Peyer's patch (tissue), 4 donors: ENCODE data around the gene KCNJ10.

Experiments used
- POLR2A ChIP-seq, 2 donors: fragments of 450-650 bp; IDR thresholded peaks; one replicate each; pipeline ENCODE4 v1.5.1; 2017; ENCODE audit warnings: antibody characterized with exemption in 2 of 2, mild to moderate bottlenecking in 2 of 2, moderate library complexity in 2 of 2
- TF ChIP-seq, protein P1 (sequence below), 6 experiments: fragments of 450-650 bp in 4 of 6; fragments of 200-600 bp in 2 of 6; sonication (generic) in 1 of 6; IDR thresholded peaks; one replicate each; pipeline ENCODE4 v1.5.1; 2017 to 2019; ENCODE audit warnings: antibody characterized with exemption in 6 of 6, mild to moderate bottlenecking in 3 of 6, moderate library complexity in 1 of 6

DNA sequence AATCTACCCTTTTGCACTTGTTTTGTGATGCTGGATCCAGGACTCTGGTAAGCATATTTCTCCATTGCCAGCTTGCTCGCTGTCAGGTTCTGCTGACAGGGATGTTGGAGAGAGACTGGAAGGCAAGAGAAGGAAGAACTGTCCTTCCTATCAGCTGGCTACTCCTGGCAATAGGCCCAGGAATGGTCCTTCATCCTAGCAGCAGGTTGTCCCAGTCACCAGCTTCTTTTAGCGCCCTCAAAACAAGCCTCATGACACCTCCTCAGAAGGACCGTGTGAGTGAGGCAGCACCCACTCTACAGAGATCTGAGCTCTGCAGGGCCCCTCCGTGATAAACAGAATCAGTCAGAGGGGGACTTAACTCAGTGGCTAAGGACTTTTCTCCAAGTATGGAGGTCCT is 82.8 kb downstream of the KCNJ10 start:
- TF ChIP-seq POLR2A (IDR thresholded peaks at IDR 0.05), result no peak
- TF ChIP-seq, protein P1, sequence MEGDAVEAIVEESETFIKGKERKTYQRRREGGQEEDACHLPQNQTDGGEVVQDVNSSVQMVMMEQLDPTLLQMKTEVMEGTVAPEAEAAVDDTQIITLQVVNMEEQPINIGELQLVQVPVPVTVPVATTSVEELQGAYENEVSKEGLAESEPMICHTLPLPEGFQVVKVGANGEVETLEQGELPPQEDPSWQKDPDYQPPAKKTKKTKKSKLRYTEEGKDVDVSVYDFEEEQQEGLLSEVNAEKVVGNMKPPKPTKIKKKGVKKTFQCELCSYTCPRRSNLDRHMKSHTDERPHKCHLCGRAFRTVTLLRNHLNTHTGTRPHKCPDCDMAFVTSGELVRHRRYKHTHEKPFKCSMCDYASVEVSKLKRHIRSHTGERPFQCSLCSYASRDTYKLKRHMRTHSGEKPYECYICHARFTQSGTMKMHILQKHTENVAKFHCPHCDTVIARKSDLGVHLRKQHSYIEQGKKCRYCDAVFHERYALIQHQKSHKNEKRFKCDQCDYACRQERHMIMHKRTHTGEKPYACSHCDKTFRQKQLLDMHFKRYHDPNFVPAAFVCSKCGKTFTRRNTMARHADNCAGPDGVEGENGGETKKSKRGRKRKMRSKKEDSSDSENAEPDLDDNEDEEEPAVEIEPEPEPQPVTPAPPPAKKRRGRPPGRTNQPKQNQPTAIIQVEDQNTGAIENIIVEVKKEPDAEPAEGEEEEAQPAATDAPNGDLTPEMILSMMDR (IDR thresholded peaks at IDR 0.05), result no peak
